Esophagus muscularis mucosa (tissue), 4 donors: ENCODE measurements around the gene ASB4. TPM values are rescaled to one million over a fixed set of nuclear protein-coding genes. Genes with fewer than 3 reads are reported as not detected.

Experiments used
- DNase-seq: peaks from one replicate; pipeline ENCODE4 v3.0.0-alpha.2; 2017; ENCODE audit errors: extremely low spot score
- H3K27ac ChIP-seq, 4 donors: fragments of 200-600 bp; sonication (generic); replicated peaks in 1 of 4; 1 replicate in 3 of 4; 2 replicates in 1 of 4; pipeline ENCODE4 v1.5.1; 2016 to 2019; ENCODE audit warnings: mild to moderate bottlenecking in 1 of 4
- H3K27me3 ChIP-seq, 4 donors: fragments of 200-600 bp; sonication (generic); one replicate each; pipeline versions ENCODE4 v1.5.1 to v1.6.0; 2016 to 2019
- H3K36me3 ChIP-seq, 4 donors: fragments of 200-600 bp; sonication (generic); one replicate each; pipeline ENCODE4 v1.5.1; 2016 to 2019
- H3K4me1 ChIP-seq, 4 donors: fragments of 200-600 bp; sonication (generic); one replicate each; pipeline ENCODE4 v1.5.1; 2016 to 2019
- H3K4me3 ChIP-seq, 4 donors: fragments of 200-600 bp; sonication (generic); 1 replicate in 2 of 4; 2 replicates in 2 of 4; pipeline ENCODE4 v1.5.1; 2016 to 2019; ENCODE audit warnings: mild to moderate bottlenecking in 4 of 4, moderate library complexity in 1 of 4
- H3K9me3 ChIP-seq, 4 donors: fragments of 200-600 bp; sonication (generic); 1 replicate in 3 of 4; 2 replicates in 1 of 4; pipeline ENCODE4 v1.5.1; 2016 to 2019
- CTCF ChIP-seq, 3 experiments: fragments of 200-600 bp in 2 of 3; fragments of 450-650 bp in 1 of 3; sonication (generic) in 2 of 3; IDR thresholded peaks; one replicate each; pipeline ENCODE4 v1.5.1; 2017 to 2019; ENCODE audit warnings: antibody characterized with exemption in 3 of 3, mild to moderate bottlenecking in 2 of 3, moderate library complexity in 1 of 3
- EP300 ChIP-seq: sonication (generic); formaldehyde crosslinking; IDR thresholded peaks from one replicate; pipeline ENCODE4 v1.6.1; 2017; ENCODE audit warnings: antibody characterized with exemption
- POLR2A ChIP-seq: fragments of 450-650 bp; IDR thresholded peaks from one replicate; pipeline ENCODE4 v1.6.1; 2017; ENCODE audit warnings: antibody characterized with exemption, moderate library complexity, mild to moderate bottlenecking, low read depth
- POLR2AphosphoS5 ChIP-seq, 2 donors: sonication (generic); formaldehyde crosslinking; IDR thresholded peaks; one replicate each; pipeline ENCODE4 v1.6.1; 2017; ENCODE audit warnings: antibody characterized with exemption in 2 of 2
- WGBS: methylation state at CpG from one replicate; pipeline ENCODE4 v1.1.5; 2018; 5-methylcytosine and 5-hydroxymethylcytosine counted together
- intact Hi-C: fragments of 100-400 bp; cut with DNase I; formaldehyde crosslinking; loops from one replicate; pipeline ENCODE4 v1.15.1; 2023
- total RNA-seq, 4 donors: library from RNA; depleted of rRNA; stranded (reverse); fragments of >200 nt; gene quantifications; one replicate each; pipeline versions ENCODE4 v1.1.0 to v1.2.1, GENCODE V29; 2016

Gene ASB4
- total RNA-seq, 4 donors from 2014 or later, result under 0.01 to 0.32 TPM; not detected in 2

GRCh38 chr7:95577137-95577536 lies 91.4 kb downstream of the ASB4 start:
- TF ChIP-seq CTCF (IDR thresholded peaks at IDR 0.05) (no peak), POLR2AphosphoS5 (IDR thresholded peaks at IDR 0.05) (no peak), POLR2A (no peak), EP300 (no peak)
- Histone ChIP-seq H3K4me3 (no peak overlapping the region), H3K27ac (no peak overlapping the region), H3K9me3 (no peaks in the 10 kb centered on the region), H3K36me3 (no peaks in the 10 kb centered on the region), H3K27me3 (no peaks in the 10 kb centered on the region), H3K4me1 (no peaks in the 10 kb centered on the region)
- intact Hi-C loops, result no loop called here
- no peak for DNase-seq
- WGBS, result 76% methylated on average over 5 of the region's 5 CpGs

GRCh38 chr7:95578299-95578855 lies 92.6 kb downstream of the ASB4 start:
- peaks cover 0 to 2% (median 0%) of the 10 kb centered on the region in 4 donors for H3K36me3 ChIP-seq
- no peaks in the 10 kb centered on the region for H3K4me1 ChIP-seq
- TF ChIP-seq EP300 (no peak), CTCF (IDR thresholded peaks at IDR 0.05) (no peak), POLR2AphosphoS5 (IDR thresholded peaks at IDR 0.05) (no peak), POLR2A (no peak)
- H3K4me3 ChIP-seq, result no peak overlapping the region
- intact Hi-C loops, result no loop called here
- DNase-seq, result no peak
- no peak overlapping the region for H3K27ac ChIP-seq
- H3K27me3 ChIP-seq, result no peaks in the 10 kb centered on the region
- H3K9me3 ChIP-seq, result no peaks in the 10 kb centered on the region
- 50% methylated on average over 3 of the region's 3 CpGs for WGBS

- Histone ChIP-seq H3K4me1 (peaks cover 0 to 4% (median 2%) of the 10 kb centered on the region in 4 donors), H3K27me3 (no peaks in the 10 kb centered on the region), H3K36me3 (peaks cover 3 to 11% (median 8%) of the 10 kb centered on the region in 4 donors), H3K4me3 (no peak overlapping the region), H3K27ac (no peak overlapping the region), H3K9me3 (no peaks in the 10 kb centered on the region)
- TF ChIP-seq CTCF (IDR thresholded peaks at IDR 0.05) (no peak), POLR2AphosphoS5 (IDR thresholded peaks at IDR 0.05) (no peak), EP300 (no peak), POLR2A (no peak)
- intact Hi-C loops, result no loop called here
- no peak for DNase-seq
- WGBS, result 84% methylated on average over 7 of the region's 7 CpGs
Observed at GRCh38 chr7:95579318-95579717, 93.6 kb downstream of the ASB4 start.

- WGBS, result 57% methylated on average over 3 of the region's 3 CpGs
- peak overlapping the region in 2 of 4 donors; percentile 6 to 38 for H3K27ac ChIP-seq
- intact Hi-C loops, result no loop called here
Observed at GRCh38 chr7:95581467-95581866, 95.7 kb downstream of the ASB4 start.

GRCh38 chr7:95582578-95583293 lies 97.0 kb downstream of the ASB4 start:
- intact Hi-C loops, result no loop called here
- WGBS, result 90% methylated on average over 4 of the region's 4 CpGs
- Histone ChIP-seq H3K4me1 (peaks cover 6 to 38% (median 32%) of the 10 kb centered on the region in 4 donors), H3K27ac (peak overlapping the region; percentile 6 to 38 (median 26)), H3K27me3 (no peaks in the 10 kb centered on the region), H3K4me3 (no peak overlapping the region), H3K36me3 (peaks cover 36 to 46% (median 42%) of the 10 kb centered on the region in 4 donors), H3K9me3 (no peaks in the 10 kb centered on the region)
- DNase-seq, result no peak
- TF ChIP-seq POLR2AphosphoS5 (IDR thresholded peaks at IDR 0.05) (peak; percentile 77 to 82), CTCF (IDR thresholded peaks at IDR 0.05) (no peak)

More at GRCh38 chr7:95581467-95581866, 95.7 kb downstream of the ASB4 start:
- no peaks in the 10 kb centered on the region for H3K27me3 ChIP-seq
- DNase-seq, result no peak
- no peaks in the 10 kb centered on the region for H3K9me3 ChIP-seq
- H3K4me3 ChIP-seq, result no peak overlapping the region
- peaks cover 23 to 33% (median 30%) of the 10 kb centered on the region in 4 donors for H3K36me3 ChIP-seq
- peaks cover under 1 to 25% (median 19%) of the 10 kb centered on the region in 4 donors for H3K4me1 ChIP-seq
- TF ChIP-seq POLR2AphosphoS5 (IDR thresholded peaks at IDR 0.05), result no peak
- no peak for TF ChIP-seq POLR2A
